CD4-positive, CD25-positive, alpha-beta regulatory T cell (primary cell): ENCODE results near the gene CCDC68. TPM values are rescaled to one million over a fixed set of nuclear protein-coding genes. Genes with fewer than 3 reads are reported as not detected.

Source experiments
- ATAC-seq, 2 donors: fragments of 150-1000 bp; cut with Tn5 transposase; one replicate each; pipeline ENCODE4 v1.10.0; 2021; ENCODE audit warnings: low read depth in 2 of 2, moderate number of reproducible peaks in 2 of 2, moderate library complexity in 1 of 2
- DNase-seq, 3 donors: peaks; one replicate each; pipeline versions ENCODE4 v3.0.0 to v3.0.0-alpha.2; 2012 to 2022; ENCODE audit warnings: mixed read lengths in 1 of 3
- H3K27ac ChIP-seq: one replicate; pipeline ENCODE4 v1.7.0; 2013; ENCODE audit warnings: mild to moderate bottlenecking, low read length; ENCODE audit not compliant: insufficient read depth, poor library complexity, severe bottlenecking
- H3K27me3 ChIP-seq: one replicate; pipeline ENCODE4 v1.7.0; 2013; ENCODE audit warnings: low read length; ENCODE audit not compliant: control insufficient read depth, insufficient read depth
- H3K36me3 ChIP-seq: one replicate; pipeline ENCODE4 v1.7.0; 2013; ENCODE audit warnings: mild to moderate bottlenecking, low read length, moderate library complexity; ENCODE audit not compliant: control insufficient read depth, insufficient read depth
- H3K4me1 ChIP-seq: 2 replicates; pipeline ENCODE4 v1.7.0; 2013; ENCODE audit warnings: mild to moderate bottlenecking, low read length; ENCODE audit not compliant: insufficient read depth, control insufficient read depth, poor library complexity, severe bottlenecking
- H3K4me3 ChIP-seq: one replicate; pipeline ENCODE4 v1.7.0; 2013; ENCODE audit warnings: low read depth, mild to moderate bottlenecking, low read length, moderate library complexity
- H3K9me3 ChIP-seq, 2 experiments: 1 replicate in 1 of 2; 2 replicates in 1 of 2; pipeline ENCODE4 v1.7.0; 2013; ENCODE audit warnings: low read length in 2 of 2, mild to moderate bottlenecking in 1 of 2, moderate library complexity in 1 of 2; ENCODE audit not compliant: control insufficient read depth in 2 of 2
- H3K27ac Mint-ChIP-seq, 3 donors: one replicate each; pipeline ENCODE4 v1.8.0; 2020 to 2022; ENCODE audit warnings: mild to moderate bottlenecking in 3 of 3, mixed read lengths in 3 of 3, moderate library complexity in 2 of 3
- H3K27me3 Mint-ChIP-seq: one replicate; pipeline ENCODE4 v1.8.0; 2022; ENCODE audit warnings: mild to moderate bottlenecking, mixed read lengths
- H3K36me3 Mint-ChIP-seq: one replicate; pipeline ENCODE4 v1.8.0; 2020; ENCODE audit warnings: mixed read lengths
- H3K4me1 Mint-ChIP-seq, 4 donors: one replicate each; pipeline ENCODE4 v1.8.0; 2020 to 2022; ENCODE audit warnings: mixed read lengths in 4 of 4, mild to moderate bottlenecking in 1 of 4
- H3K4me3 Mint-ChIP-seq, 4 donors: one replicate each; pipeline ENCODE4 v1.8.0; 2020 to 2022; ENCODE audit warnings: mild to moderate bottlenecking in 4 of 4, mixed read lengths in 4 of 4, moderate library complexity in 3 of 4
- H3K9me3 Mint-ChIP-seq, 7 donors: one replicate each; pipeline ENCODE4 v1.8.0; 2020 to 2022; ENCODE audit warnings: mixed read lengths in 7 of 7, mild to moderate bottlenecking in 3 of 7, moderate library complexity in 2 of 7
- polyA plus RNA-seq, 4 donors: library from polyadenylated mRNA; unstranded; fragments of 300-500 nt; fragmentation: Illumina TruSeq; gene quantifications; one replicate each; pipeline ENCODE4 v1.2.3, GENCODE V29; 2021
- total RNA-seq: library from RNA; stranded (reverse); gene quantifications from one replicate; pipeline ENCODE4 v1.2.3, GENCODE V29; 2022

Gene CCDC68
- total and polyA plus RNA-seq, 5 donors from 2014 or later = not detected

GRCh38 chr18:54914816-54915215 lies 44.4 kb downstream of the CCDC68 start:
- Mint-ChIP-seq H3K27me3 (no peaks in the 10 kb centered on the region), H3K4me3 (no peak overlapping the region), H3K36me3 (no peaks in the 10 kb centered on the region), H3K4me1 (no peaks in the 10 kb centered on the region), H3K9me3 (peaks cover 0 to 3% (median 0%) of the 10 kb centered on the region in 7 donors), H3K27ac (no peak overlapping the region)
- ATAC-seq (no peak), DNase-seq (no peak)
- H3K9me3 ChIP-seq = no peaks in the 10 kb centered on the region
- no peak overlapping the region for H3K27ac ChIP-seq
- H3K36me3 ChIP-seq = no peaks in the 10 kb centered on the region
- no peak overlapping the region for H3K4me3 ChIP-seq
- no peaks in the 10 kb centered on the region for H3K27me3 ChIP-seq
- H3K4me1 ChIP-seq = no peaks in the 10 kb centered on the region

DNA sequence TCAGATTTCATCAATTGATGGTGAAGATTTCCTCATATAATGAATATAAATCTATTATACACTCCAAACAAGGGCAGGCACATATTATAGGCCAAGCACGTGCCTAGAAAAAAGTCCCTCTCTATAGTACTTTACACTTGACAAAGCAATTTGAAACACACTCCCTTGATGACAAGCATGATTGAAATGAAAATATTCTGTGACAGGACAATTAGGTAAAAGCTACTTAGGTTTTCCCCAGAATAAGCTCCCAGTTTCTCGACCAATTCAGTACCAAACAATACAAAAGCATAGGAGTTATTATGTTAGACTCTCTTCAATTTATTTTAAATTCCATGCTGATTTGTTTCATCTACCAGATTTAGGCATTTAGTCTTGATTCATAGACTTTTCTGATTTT lies 47.7 kb downstream of the CCDC68 start:
- Histone ChIP-seq H3K4me1 (no peaks in the 10 kb centered on the region), H3K27ac (no peak overlapping the region), H3K27me3 (no peaks in the 10 kb centered on the region), H3K4me3 (no peak overlapping the region), H3K9me3 (no peaks in the 10 kb centered on the region), H3K36me3 (no peaks in the 10 kb centered on the region)
- no peaks in the 10 kb centered on the region for H3K4me1 Mint-ChIP-seq
- H3K4me3 Mint-ChIP-seq = no peak overlapping the region
- peaks cover 0 to 3% (median 0%) of the 10 kb centered on the region in 7 donors for H3K9me3 Mint-ChIP-seq
- H3K27ac Mint-ChIP-seq = no peak overlapping the region
- H3K36me3 Mint-ChIP-seq = no peaks in the 10 kb centered on the region
- H3K27me3 Mint-ChIP-seq = no peaks in the 10 kb centered on the region
- DNase-seq (no peak), ATAC-seq (no peak)

DNA sequence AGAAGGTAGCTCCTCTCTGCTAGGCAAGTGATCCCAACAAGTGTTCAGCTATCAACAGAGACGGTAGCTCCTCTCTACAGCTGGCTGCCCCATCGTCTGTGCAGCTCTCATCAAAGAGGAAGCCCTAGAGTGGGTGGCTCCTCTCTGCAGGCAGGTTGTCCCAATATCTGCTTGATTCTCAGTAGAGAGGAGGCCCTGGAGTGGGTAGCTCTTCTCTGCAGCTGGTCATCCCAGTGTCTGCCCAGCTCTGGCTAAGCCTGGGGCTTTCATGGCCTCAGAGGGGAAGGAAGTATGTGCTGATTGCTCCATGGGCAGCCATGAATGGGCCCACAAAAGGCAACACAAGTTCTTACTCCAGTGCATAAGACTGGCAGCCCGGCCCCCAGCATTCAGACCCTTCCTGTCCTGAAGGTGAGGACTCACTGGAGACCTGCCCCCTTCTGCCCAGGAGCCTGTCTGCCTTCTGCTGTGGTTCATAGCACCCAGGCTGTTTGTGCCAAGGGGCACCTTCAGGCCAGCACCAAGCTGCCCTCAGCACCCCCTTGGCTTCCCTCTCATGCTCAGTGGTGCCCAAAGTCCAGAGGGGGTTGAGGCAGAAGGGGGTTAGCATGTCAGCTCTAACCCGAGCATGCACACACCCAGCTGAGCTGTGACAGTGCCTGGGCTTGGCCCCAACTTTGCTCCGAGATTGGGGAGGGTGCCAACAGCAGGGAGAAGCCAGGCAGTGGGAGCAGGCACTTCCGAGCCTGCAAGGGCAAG lies 48.9 kb downstream of the CCDC68 start:
- H3K27me3 ChIP-seq = no peaks in the 10 kb centered on the region
- peaks cover 0 to 3% (median 0%) of the 10 kb centered on the region in 7 donors for H3K9me3 Mint-ChIP-seq
- H3K27ac ChIP-seq = no peak overlapping the region
- H3K27me3 Mint-ChIP-seq = no peaks in the 10 kb centered on the region
- H3K36me3 Mint-ChIP-seq = no peaks in the 10 kb centered on the region
- no peak for DNase-seq
- no peaks in the 10 kb centered on the region for H3K4me1 Mint-ChIP-seq
- no peaks in the 10 kb centered on the region for H3K36me3 ChIP-seq
- ATAC-seq = no peak
- H3K4me3 Mint-ChIP-seq = no peak overlapping the region
- H3K4me3 ChIP-seq = no peak overlapping the region
- no peaks in the 10 kb centered on the region for H3K4me1 ChIP-seq
- no peak overlapping the region for H3K27ac Mint-ChIP-seq
- no peaks in the 10 kb centered on the region for H3K9me3 ChIP-seq

DNA sequence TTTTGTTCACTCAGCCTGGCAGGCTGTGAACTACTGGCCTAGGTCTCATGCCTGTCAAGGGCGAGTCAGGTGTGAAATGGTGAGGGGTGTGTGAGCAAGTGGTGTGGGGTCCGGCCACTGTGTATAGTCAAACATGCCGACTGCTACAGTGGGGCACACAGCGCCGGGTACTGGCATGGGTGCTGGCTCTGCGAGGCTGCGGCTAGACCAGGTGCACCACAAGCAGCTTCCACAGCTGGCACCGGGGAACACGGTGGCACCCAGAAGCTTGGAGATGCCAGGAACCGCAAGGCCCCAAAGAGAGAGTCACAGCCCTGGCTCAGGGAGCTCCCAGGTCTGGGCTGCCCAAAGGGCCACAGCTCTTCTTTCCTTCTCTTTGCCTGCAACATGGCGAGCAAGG lies 49.7 kb downstream of the CCDC68 start:
- no peak overlapping the region for H3K4me3 Mint-ChIP-seq
- DNase-seq (no peak), ATAC-seq (no peak)
- H3K27ac Mint-ChIP-seq = no peak overlapping the region
- no peaks in the 10 kb centered on the region for H3K9me3 ChIP-seq
- no peaks in the 10 kb centered on the region for H3K4me1 ChIP-seq
- H3K36me3 Mint-ChIP-seq = no peaks in the 10 kb centered on the region
- H3K4me1 Mint-ChIP-seq = no peaks in the 10 kb centered on the region
- no peak overlapping the region for H3K27ac ChIP-seq
- no peaks in the 10 kb centered on the region for H3K27me3 ChIP-seq
- H3K36me3 ChIP-seq = no peaks in the 10 kb centered on the region
- H3K27me3 Mint-ChIP-seq = no peaks in the 10 kb centered on the region
- H3K4me3 ChIP-seq = no peak overlapping the region
- H3K9me3 Mint-ChIP-seq = peaks cover 0 to 3% (median 0%) of the 10 kb centered on the region in 7 donors

- no peaks in the 10 kb centered on the region for H3K36me3 ChIP-seq
- H3K4me1 ChIP-seq = no peaks in the 10 kb centered on the region
- no peaks in the 10 kb centered on the region for H3K27me3 ChIP-seq
- Mint-ChIP-seq H3K27me3 (no peaks in the 10 kb centered on the region), H3K36me3 (no peaks in the 10 kb centered on the region), H3K9me3 (peaks cover 0 to 3% (median 0%) of the 10 kb centered on the region in 7 donors), H3K4me1 (no peaks in the 10 kb centered on the region), H3K27ac (no peak overlapping the region), H3K4me3 (no peak overlapping the region)
- no peak overlapping the region for H3K4me3 ChIP-seq
- ATAC-seq (no peak), DNase-seq (no peak)
- H3K27ac ChIP-seq = no peak overlapping the region
- no peaks in the 10 kb centered on the region for H3K9me3 ChIP-seq
Observed at GRCh38 chr18:54906331-54907185, 52.7 kb downstream of the CCDC68 start.

DNA sequence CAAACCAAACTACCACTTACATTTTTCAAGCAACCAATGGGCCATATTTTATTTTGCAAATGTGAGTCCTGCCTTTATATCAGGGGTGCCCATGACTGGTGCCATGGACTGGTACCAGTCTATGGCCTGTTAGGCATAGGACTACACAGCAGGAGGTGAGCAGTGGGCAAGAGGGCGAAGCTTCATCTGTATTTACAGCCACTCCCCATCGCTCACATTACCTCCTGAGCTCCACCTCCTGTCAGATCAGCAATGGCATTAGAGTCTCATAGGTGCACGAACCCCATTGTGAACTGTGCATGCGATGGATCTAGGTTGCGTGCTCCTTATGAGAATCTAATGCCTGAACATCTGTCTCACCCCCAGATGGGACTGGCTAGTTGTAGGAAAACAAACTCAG lies 53.6 kb downstream of the CCDC68 start:
- H3K4me1 Mint-ChIP-seq = no peaks in the 10 kb centered on the region
- no peak for DNase-seq
- Histone ChIP-seq H3K36me3 (no peaks in the 10 kb centered on the region), H3K27me3 (no peaks in the 10 kb centered on the region), H3K27ac (no peak overlapping the region), H3K9me3 (no peaks in the 10 kb centered on the region), H3K4me3 (no peak overlapping the region), H3K4me1 (no peaks in the 10 kb centered on the region)
- peaks cover 0 to 1% (median 0%) of the 10 kb centered on the region in 7 donors for H3K9me3 Mint-ChIP-seq
- H3K36me3 Mint-ChIP-seq = no peaks in the 10 kb centered on the region
- no peaks in the 10 kb centered on the region for H3K27me3 Mint-ChIP-seq
- ATAC-seq = no peak
- no peak overlapping the region for H3K4me3 Mint-ChIP-seq
- H3K27ac Mint-ChIP-seq = no peak overlapping the region

- no peak overlapping the region for H3K4me3 ChIP-seq
- H3K4me1 ChIP-seq = no peaks in the 10 kb centered on the region
- Mint-ChIP-seq H3K36me3 (no peaks in the 10 kb centered on the region), H3K4me3 (no peak overlapping the region), H3K4me1 (no peaks in the 10 kb centered on the region), H3K9me3 (peaks cover 0 to 4% (median 0%) of the 10 kb centered on the region in 7 donors), H3K27ac (no peak overlapping the region), H3K27me3 (no peaks in the 10 kb centered on the region)
- no peaks in the 10 kb centered on the region for H3K27me3 ChIP-seq
- no peaks in the 10 kb centered on the region for H3K9me3 ChIP-seq
- no peaks in the 10 kb centered on the region for H3K36me3 ChIP-seq
- DNase-seq (no peak), ATAC-seq (no peak)
- H3K27ac ChIP-seq = no peak overlapping the region
Observed at GRCh38 chr18:54904581-54904980, 54.7 kb downstream of the CCDC68 start.
